ENCODE measurements around the gene APCDD1L.
"Not testable (repeated sequence)": the region's sequence is repeated elsewhere in the genome, so short reads cannot be mapped to it uniquely, and the experiment has no call there.

The APCDD1L gene

GRCh38 chr20:58545565-58546415, 30.6 kb upstream of the APCDD1L start:
- no peak for DNase-seq (ENCODE audit: low read depth)

- DNase-seq (ENCODE audit: low read depth): no peak
Observed at GRCh38 chr20:58544891-58545290, 29.7 kb upstream of the APCDD1L start.

GRCh38 chr20:58544286-58544685, 29.1 kb upstream of the APCDD1L start:
- no peak for DNase-seq (ENCODE audit: low read depth)

- DNase-seq (ENCODE audit: low read depth): no peak
Observed at GRCh38 chr20:58543274-58543673, 28.1 kb upstream of the APCDD1L start.

- no peak for DNase-seq (ENCODE audit: low read depth)
Observed at GRCh38 chr20:58542411-58543095, 27.4 kb upstream of the APCDD1L start.

GRCh38 chr20:58542034-58542410, 26.8 kb upstream of the APCDD1L start:
- not testable (repeated sequence) for DNase-seq (ENCODE audit: low read depth)

GRCh38 chr20:58538752-58539151, 23.6 kb upstream of the APCDD1L start:
- DNase-seq (ENCODE audit: low read depth): no peak

GRCh38 chr20:58537831-58538230, 22.6 kb upstream of the APCDD1L start:
- DNase-seq (ENCODE audit: low read depth): no peak

GRCh38 chr20:58536289-58536688, 21.1 kb upstream of the APCDD1L start:
- no peak for DNase-seq (ENCODE audit: low read depth)

GRCh38 chr20:58531657-58532056, 16.5 kb upstream of the APCDD1L start:
- no peak for DNase-seq (ENCODE audit: low read depth)

- no peak for DNase-seq (ENCODE audit: low read depth)
Observed at GRCh38 chr20:58531063-58531462, 15.9 kb upstream of the APCDD1L start.

- DNase-seq (ENCODE audit: low read depth): no peak
Observed at GRCh38 chr20:58528412-58528811, 13.2 kb upstream of the APCDD1L start.

GRCh38 chr20:58526411-58526810, 11.2 kb upstream of the APCDD1L start:
- no peak for DNase-seq (ENCODE audit: low read depth)

- DNase-seq (ENCODE audit: low read depth): no peak
Observed at GRCh38 chr20:58524814-58525213, 9.6 kb upstream of the APCDD1L start.

GRCh38 chr20:58523971-58524315, 8.7 kb upstream of the APCDD1L start:
- DNase-seq (ENCODE audit: low read depth): no peak

- DNase-seq (ENCODE audit: low read depth): no peak
Observed at GRCh38 chr20:58523072-58523970, 8.1 kb upstream of the APCDD1L start.

- DNase-seq (ENCODE audit: low read depth): no peak
Observed at GRCh38 chr20:58522666-58523065, 7.5 kb upstream of the APCDD1L start.

- no peak for DNase-seq (ENCODE audit: low read depth)
Observed at GRCh38 chr20:58521763-58522162, 6.6 kb upstream of the APCDD1L start.

- DNase-seq (ENCODE audit: low read depth): no peak
Observed at GRCh38 chr20:58519940-58520712, 4.9 kb upstream of the APCDD1L start.

- no peak for DNase-seq (ENCODE audit: low read depth)
Observed at GRCh38 chr20:58518896-58519593, 3.8 kb upstream of the APCDD1L start.

GRCh38 chr20:58518387-58518786, 3.2 kb upstream of the APCDD1L start:
- no peak for DNase-seq (ENCODE audit: low read depth)
